PFSK-1 (cell line): ENCODE data around the gene EEF2.

Experiments
- FOXP2 ChIP-seq: optimal IDR thresholded peaks from 2 replicates; pipeline ENCODE3; 2011; ENCODE audit warnings: borderline replicate concordance, control low read depth, inconsistent platforms; ENCODE audit not compliant: insufficient read depth; ENCODE audit errors: extremely low read length, extremely low read depth
- POLR2AphosphoS5 ChIP-seq: IDR thresholded peaks from 2 replicates; pipeline ENCODE4 v1.6.1; 2012; ENCODE audit warnings: low read depth, mild to moderate bottlenecking, control low read depth, low read length, moderate library complexity
- SIN3A ChIP-seq: IDR thresholded peaks from 2 replicates; pipeline ENCODE4 v1.6.1; 2012; ENCODE audit warnings: mild to moderate bottlenecking, low read length, moderate library complexity, borderline replicate concordance; ENCODE audit not compliant: insufficient read depth
- TAF1 ChIP-seq: IDR thresholded peaks from 2 replicates; pipeline ENCODE4 v1.6.1; 2012; ENCODE audit warnings: low read length, control low read depth, borderline replicate concordance; ENCODE audit not compliant: insufficient read depth
- TF ChIP-seq, protein P1 (sequence below), 2 experiments: IDR thresholded peaks; 2 replicates each; pipeline versions ENCODE4 v1.6.1 to v1.8.0; 2011 to 2012; ENCODE audit warnings: low read depth in 2 of 2, low read length in 2 of 2, control low read depth in 1 of 2, inconsistent platforms in 1 of 2, mild to moderate bottlenecking in 1 of 2, moderate library complexity in 1 of 2; ENCODE audit not compliant: insufficient read depth in 1 of 2

The EEF2 gene

DNA sequence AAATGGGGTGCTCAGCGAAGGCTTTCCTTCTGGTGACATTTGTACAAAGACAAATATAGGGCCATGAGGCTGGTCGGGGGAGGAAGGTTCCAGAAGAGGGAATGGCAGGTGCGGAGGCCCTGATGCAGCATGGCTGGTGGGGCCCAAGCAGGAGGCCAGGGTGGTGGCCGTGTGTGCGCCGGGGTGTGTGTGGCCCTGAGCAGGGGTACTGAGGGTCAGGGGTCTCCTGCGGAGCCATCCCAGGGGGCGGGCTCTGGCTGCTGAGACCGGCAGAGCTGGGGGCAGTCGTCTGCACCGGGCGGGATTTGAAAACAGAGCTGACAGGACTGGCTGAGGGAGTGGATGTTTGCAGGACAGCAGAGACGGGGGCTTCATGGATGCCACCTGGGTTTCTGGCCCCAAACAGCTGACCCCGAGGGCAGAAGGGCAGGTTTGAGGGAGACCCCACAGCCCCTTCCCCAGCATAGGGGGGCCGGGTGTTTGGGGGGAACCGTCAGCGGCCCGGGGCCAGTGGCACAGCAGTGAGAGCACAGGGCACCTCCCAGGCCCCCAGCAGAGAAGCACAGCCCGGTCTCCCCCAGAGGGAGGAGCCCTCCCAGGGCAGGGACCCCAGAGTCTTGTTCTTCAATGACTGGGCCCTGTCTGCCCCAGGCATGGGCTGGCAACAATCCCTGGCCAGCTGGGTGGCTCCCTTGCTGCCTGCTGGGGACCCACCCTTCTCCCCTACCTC lies 33.7 kb upstream of the EEF2 start:
- no peak for TF ChIP-seq FOXP2
- TF ChIP-seq SIN3A, result no peak
- TF ChIP-seq TAF1, result no peak
- no peak for TF ChIP-seq POLR2AphosphoS5
- TF ChIP-seq, protein P1, sequence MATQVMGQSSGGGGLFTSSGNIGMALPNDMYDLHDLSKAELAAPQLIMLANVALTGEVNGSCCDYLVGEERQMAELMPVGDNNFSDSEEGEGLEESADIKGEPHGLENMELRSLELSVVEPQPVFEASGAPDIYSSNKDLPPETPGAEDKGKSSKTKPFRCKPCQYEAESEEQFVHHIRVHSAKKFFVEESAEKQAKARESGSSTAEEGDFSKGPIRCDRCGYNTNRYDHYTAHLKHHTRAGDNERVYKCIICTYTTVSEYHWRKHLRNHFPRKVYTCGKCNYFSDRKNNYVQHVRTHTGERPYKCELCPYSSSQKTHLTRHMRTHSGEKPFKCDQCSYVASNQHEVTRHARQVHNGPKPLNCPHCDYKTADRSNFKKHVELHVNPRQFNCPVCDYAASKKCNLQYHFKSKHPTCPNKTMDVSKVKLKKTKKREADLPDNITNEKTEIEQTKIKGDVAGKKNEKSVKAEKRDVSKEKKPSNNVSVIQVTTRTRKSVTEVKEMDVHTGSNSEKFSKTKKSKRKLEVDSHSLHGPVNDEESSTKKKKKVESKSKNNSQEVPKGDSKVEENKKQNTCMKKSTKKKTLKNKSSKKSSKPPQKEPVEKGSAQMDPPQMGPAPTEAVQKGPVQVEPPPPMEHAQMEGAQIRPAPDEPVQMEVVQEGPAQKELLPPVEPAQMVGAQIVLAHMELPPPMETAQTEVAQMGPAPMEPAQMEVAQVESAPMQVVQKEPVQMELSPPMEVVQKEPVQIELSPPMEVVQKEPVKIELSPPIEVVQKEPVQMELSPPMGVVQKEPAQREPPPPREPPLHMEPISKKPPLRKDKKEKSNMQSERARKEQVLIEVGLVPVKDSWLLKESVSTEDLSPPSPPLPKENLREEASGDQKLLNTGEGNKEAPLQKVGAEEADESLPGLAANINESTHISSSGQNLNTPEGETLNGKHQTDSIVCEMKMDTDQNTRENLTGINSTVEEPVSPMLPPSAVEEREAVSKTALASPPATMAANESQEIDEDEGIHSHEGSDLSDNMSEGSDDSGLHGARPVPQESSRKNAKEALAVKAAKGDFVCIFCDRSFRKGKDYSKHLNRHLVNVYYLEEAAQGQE (IDR thresholded peaks at IDR 0.05; ENCODE audit: insufficient read depth in 1 of 2, low read depth in 2 of 2, low read length in 2 of 2), result no peak

DNA sequence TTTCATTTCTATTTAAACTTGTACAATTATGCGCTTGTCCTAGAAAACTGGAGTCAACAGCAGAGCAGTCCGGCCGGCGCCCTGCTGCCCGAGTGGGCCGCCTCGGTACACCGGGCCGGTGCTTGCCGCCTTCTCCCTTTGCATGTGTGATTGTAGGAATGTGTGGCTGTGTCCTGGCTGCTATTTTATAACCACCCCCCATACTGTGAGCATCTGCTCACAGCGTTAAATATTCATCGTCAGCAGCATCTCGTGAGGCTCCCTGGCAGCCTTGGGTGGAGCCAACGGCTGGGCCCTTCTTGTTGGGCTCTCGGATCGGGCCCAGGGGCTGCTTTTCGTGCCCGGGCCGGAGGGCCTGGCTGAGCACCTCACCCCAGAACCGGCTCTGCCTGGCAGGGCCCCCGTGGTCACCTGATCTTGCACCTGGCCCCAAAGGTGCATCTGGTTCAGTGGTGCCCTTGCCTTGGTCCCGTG lies 32.9 kb upstream of the EEF2 start:
- TF ChIP-seq, protein P1 (IDR thresholded peaks at IDR 0.05; ENCODE audit: insufficient read depth in 1 of 2, low read depth in 2 of 2, low read length in 2 of 2), result no peak
- TF ChIP-seq SIN3A, result no peak
- no peak for TF ChIP-seq FOXP2
- TF ChIP-seq TAF1, result no peak
- no peak for TF ChIP-seq POLR2AphosphoS5

DNA sequence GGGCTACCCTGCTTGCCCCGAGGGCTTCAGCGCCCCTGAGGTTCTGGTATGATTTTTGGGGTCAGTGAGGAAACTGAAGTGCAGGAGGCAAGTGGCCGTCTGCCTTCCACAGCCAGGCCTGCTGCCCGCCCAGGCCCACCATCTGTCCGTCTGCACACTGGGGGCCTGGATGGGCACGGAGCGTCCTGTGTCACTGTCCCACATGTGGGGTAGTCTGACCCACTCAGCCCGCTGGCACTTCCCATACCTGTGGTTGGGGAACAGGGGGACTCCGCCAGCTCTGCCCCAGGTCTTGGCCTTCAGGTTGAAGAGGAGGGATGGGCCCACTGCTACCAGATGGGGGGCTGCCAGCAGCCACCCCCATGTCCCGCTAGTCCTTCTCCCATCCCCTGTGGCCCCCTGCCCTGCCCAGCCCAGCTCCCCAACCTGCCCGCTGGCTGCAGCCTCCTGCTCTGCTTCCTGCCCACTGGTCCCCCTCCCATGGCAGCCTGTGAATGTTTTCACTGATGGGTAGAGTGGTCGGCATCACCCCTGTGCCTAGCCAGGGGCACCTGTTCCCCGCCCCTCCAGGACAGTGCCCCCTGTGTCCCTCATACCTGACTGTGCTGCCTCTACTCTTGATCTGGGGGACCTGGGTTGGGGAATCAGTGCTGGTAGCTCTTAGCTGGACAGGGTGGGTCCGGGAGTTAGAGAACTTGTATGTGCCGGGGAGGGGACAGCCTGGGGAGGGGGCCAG lies 31.8 kb upstream of the EEF2 start:
- no peak for TF ChIP-seq SIN3A
- no peak for TF ChIP-seq TAF1
- no peak for TF ChIP-seq POLR2AphosphoS5
- no peak for TF ChIP-seq FOXP2
- TF ChIP-seq, protein P1 (IDR thresholded peaks at IDR 0.05; ENCODE audit: insufficient read depth in 1 of 2, low read depth in 2 of 2, low read length in 2 of 2), result no peak

DNA sequence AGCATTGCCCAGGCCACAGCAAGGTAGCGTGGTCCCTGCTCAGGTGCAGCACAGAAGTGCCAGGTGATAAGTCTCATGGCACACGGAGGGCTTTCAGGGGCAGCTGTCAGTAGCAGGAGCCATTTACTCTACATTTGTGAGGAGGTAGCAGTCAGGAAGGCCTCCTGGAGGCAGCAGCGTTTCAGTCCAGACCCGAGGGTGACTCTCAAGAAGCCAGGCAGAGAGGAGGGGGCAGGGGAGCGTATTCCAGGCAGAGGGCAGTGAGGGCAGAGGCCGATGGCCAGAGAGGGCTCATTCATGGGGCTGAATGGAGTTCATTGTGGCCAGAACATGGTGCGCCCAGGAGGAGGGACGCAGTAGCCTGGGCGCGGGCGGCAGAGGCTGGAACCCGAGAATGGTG lies 31.2 kb upstream of the EEF2 start:
- TF ChIP-seq, protein P1 (IDR thresholded peaks at IDR 0.05; ENCODE audit: insufficient read depth in 1 of 2, low read depth in 2 of 2, low read length in 2 of 2), result no peak
- no peak for TF ChIP-seq TAF1
- TF ChIP-seq POLR2AphosphoS5, result no peak
- TF ChIP-seq SIN3A, result no peak
- no peak for TF ChIP-seq FOXP2
